ENCODE results near the gene HELLS.

- TF ChIP-seq CTCF (conservative IDR thresholded peaks at IDR 0.05) (no peak), EZH2 (IDR thresholded peaks at IDR 0.05; ENCODE audit: low read depth) (no peak)
Measured at GRCh38 chr10:94631077-94631875, 85.7 kb downstream of the HELLS start.

All from PC-9 (cell line).